ENCODE measurements around the gene GSN.
A peak's percentile ranks its signal among the peaks of the same experiment; 100 is the strongest.

GSN gene

DNA sequence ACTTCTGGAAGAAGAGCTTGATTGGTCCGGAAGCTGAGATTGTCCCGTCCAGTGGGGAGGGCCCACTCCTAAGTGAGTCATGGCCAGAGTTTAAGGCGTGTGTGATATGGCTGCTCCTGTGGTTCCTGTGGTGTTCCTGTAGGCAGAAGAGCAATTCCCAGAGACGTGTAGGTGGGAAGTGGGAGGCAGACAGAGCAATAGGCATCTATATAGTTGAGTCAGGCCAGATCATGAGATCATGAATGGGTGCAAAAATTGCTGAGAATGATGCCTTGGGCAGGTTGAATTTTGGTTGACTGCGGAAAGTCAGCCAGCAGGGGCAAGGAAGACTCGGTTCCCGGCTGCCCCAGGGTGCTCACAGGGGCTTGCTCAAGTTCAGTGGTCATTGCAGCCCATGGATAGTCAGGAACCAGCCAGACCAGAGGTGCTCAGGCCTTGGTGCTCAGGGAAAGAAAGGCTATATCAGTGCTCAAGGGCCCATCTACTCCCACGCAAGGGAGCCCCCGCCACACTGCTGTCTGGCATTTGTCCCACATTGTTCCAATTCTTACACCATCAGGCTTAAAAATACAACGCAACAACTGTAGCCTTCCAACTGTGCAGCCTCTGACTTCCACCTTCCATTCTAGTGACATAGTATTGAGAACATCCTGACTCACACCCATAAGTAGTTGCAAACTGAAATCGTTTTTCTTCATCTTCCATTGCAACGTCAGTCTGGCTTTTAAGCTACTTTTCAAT is 21.0 kb upstream of the GSN start:
- DNase-seq = no peak

DNA sequence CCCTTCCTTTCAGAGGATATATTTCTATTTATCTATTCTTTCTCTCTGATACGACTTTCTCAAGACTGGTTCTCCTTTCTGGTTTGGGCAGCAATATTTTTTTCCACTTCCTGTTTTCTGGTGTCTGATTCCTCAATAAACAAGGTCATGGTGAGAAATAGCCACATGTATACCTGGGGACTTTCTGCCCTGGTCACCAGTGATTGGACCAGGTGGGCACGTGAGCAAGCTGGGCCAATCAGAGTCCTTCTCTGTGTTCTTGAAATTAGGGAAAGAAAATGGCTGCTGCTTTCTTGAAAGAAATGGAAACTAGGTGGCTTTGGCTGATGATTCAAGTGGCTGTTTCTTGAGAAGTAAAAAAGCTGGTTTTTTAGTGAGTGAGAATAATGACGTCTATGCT is 18.4 kb upstream of the GSN start:
- no peak for DNase-seq

DNA sequence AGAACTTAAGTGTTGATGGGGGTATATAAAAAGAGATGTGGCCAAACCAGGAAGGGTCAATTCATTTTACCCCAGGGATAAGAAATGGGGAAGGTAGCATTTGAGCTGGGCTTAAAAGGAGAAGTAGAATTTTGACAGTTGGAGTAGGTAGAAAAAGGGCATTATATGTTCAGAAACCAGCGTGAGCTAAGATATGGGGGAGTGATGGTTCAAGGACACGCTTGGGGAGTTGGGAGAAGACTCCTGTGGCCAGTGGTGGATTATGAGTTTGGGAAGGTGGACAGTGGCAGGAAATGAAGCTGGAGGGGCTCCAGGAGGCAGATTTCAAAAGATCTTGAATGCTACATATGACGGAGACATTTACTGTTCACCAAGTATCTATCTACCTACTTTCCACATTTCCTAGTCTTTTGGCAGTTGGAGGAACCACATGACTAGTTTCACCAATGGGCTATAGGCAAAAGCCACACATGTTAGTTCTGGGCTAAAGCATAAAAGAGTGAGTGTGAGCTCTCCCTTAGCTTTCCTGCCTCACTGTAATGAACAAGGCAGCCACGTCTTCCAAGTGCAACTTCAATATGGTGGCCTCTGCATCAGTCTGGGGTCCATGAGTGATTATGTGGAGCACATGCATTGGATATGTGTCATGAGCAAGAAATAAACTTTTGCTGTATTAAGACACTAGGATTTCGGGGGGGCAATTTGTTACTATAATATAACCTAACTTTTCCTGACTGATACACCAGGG is 15.7 kb upstream of the GSN start:
- no peak for DNase-seq

DNA sequence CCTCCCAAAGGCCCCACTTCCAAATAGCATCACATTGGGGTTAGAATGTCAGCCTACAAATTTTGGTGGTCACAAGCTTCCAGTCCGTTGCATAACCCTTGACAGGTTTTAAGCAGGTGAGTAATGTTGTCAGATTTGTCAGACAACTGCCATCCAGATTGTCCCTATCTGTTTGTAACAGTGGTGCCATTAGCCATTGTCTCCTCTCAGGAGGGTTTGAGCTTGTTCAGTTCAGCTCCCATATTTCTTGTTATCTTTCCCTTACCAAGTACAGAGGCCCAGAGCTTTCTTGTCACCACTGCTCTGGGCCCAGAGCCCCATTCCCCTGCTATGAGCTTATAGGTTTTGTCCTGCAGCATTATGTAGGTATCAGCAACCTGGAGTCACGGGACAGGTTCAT is 14.8 kb upstream of the GSN start:
- DNase-seq = no peak

DNA sequence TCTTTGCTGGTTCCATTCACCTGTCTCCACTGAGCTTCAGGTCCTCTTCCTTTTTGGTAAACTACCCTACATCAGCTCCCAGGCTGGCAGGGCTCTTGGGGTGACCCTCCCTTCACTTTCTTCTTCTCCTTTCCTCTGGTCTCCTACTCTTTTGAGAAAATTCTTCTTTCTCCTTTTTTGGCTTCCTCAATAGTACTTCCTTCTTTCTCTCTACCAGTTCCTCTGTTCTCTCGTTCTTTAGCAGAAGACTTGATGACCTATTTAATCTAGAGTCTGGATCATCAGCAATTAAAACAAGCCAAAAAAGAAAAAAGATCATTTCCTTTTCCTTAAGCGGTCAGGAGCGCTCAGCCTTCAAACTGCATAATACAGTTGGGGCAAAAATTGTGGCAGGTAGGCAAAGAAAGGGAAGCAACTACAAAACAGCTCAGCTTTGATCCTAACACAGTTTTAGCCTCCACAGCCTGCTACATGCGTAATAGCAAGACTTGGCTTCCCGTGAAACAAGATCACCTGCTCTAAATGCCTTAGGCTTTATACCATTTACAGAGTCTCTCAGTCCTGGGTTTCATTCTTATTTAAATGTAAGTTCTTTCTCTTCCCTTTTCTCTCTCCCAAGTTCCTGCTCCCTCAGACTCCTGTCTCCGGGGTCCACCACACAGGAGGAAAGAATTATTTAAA is 14.0 kb upstream of the GSN start:
- DNase-seq = no peak

DNA sequence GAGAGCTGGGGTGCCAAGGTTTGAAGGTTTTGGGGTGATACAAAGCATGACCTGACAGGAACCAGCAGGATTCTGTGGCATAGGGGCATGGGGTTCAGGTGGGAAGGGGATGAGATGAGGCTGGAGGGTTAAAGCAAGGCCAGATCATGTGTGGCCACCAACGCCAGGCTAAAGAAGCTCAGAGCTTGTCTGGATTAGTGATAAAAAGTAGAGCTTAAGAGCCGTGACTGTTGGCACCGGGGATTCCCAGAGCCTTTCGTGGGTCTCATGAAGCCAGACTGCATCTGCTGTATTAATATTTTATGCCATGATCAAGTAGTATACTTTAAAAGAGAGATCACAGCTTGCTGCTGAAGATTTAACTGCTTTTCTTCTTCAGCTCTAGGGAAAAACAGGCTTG is 8.5 kb upstream of the GSN start:
- DNase-seq = no peak

DNA sequence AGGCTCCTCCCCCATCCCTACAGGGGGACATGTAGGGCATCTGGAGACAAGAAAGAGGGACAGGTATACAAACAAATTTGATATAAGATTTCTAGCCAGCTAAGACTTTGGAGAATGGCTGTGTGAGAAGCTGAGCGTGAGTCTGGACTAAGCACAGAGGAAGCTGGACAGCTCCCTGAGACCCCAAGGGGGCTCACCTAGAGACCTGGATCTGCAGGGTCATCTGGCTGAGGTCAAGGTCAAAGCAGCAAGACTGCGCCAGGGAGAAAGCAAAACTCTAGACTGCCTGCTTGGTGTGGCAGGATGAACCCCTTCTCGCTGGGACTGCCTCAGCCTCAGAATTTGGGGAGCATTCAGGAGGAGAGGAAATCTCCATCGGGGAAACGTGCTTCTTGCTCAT is 8.0 kb upstream of the GSN start:
- DNase-seq = no peak

DNA sequence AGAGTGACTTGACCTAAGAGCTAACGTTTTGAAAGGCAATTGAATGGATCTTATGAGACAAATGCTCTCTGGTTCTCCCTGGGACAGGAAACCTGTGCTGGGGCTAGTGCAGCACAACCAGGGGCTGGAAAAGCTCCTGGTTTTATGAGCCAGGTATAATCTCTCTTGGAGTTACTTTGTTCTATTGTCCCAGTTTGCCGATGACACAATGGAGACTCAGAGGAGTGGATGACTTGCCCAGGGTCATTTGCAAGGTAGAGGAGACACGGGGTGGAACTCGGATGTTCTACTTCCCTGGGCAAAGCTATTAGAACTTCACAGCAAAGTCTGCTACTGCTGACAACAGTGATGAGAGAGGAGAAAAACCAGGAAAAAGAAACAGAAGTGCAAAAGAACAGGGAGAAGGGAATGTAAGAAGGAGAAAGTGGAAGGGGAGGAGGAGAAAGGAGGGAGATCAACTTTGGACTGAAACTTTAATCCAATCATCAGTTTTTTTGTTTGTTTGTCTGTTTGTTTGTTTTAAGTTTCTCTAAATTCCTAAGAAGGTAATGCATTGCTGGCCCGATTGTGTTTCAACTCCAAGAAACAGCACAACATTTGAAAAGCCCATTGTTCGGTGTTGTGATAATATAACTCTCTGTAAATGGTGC is 7.4 kb upstream of the GSN start:
- no peak for DNase-seq

DNA sequence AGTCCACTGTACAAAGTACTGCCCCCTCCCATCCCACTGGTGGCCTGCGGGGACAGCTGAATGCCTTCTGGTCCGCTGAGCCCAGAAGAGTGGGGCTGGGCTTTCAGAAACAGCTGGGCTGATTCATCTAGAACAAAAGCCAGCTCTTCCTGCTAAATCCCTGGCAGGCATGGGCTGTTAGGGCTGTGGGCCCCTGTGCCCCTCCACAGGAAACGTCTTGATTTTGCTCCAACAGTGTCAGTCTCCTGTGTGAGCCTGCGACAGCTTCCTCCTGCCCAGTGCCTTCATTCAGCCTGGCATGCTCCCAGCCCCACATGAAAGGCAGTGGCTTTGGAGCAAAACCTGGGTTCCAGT is 6.9 kb upstream of the GSN start:
- peak; percentile 76 for DNase-seq

DNA sequence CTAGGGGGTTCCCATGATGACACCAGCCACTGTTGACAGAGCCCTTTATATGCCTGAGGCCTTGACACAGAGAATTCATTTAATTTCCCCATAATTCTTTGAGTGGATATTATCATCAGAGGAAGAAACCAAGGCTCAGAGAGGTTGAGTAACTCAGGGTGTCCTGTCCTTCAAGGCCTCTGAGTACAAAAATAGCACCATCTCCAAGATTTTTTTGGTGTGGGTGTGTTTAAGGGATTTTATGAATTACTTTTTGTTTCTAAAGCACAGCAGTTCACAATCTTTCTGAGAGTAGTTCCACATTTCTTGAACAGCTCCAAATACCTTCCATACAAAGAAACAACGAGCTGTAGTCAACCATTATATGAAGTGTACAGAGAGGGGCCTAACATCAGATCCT is 6.2 kb upstream of the GSN start:
- no peak for DNase-seq

DNA sequence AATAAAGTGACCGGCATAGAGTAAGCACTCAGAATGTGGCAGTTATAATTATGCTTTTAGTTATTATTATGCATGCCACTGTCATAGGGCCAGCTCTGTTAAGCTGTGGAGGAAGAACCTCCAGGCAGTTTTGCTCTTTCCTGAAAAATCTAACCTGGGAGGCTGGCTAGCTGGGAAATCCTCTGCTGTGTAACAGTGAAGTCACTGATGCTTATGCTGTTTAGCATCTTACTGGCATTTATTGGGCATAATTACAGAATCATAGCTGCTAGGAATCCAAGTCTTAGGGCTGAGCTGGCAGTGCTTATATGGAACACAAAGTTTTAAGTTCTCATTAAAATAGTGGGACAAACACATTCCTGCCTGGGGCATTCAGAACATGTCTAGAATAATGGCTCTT is 5.5 kb upstream of the GSN start:
- DNase-seq = no peak

DNA sequence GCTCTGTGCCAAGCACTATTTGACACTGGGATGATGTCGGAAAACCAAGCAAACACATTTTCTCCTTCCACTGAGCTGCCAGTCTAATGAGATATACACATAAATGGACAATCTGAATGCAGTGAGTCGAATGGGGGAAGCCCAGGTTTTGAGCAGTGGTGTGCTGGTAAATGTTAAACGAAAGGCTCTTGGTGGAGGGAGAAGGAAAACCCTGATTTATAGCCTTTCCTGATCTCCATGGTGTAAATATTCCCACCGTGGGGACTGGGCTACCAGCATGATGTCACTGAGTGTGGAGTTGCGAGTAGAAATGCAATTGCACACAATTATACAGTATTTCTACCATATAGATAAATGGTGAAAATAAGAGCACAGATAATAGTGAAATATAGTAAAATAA is 5.0 kb upstream of the GSN start:
- no peak for DNase-seq

DNA sequence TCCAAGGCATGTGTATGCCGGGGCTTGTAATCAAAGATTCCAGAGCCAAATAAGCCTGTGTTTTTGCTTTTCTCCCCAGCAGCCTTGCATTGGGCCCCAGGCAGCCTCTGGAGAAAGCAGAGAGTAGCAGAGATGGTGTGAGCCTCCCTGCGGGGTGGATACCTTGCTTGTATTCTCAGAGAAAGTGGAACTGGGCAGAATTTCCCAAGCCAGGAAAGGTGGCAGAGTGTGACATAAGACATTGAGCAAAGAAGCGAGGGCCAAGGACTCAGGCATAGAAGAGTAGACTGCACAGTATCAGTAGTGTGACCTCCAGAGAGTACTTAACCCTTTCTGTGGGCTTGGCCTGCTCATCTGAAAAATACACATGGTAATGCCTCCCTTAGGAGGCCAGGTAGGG is 1.6 kb upstream of the GSN start:
- no peak for DNase-seq

DNA sequence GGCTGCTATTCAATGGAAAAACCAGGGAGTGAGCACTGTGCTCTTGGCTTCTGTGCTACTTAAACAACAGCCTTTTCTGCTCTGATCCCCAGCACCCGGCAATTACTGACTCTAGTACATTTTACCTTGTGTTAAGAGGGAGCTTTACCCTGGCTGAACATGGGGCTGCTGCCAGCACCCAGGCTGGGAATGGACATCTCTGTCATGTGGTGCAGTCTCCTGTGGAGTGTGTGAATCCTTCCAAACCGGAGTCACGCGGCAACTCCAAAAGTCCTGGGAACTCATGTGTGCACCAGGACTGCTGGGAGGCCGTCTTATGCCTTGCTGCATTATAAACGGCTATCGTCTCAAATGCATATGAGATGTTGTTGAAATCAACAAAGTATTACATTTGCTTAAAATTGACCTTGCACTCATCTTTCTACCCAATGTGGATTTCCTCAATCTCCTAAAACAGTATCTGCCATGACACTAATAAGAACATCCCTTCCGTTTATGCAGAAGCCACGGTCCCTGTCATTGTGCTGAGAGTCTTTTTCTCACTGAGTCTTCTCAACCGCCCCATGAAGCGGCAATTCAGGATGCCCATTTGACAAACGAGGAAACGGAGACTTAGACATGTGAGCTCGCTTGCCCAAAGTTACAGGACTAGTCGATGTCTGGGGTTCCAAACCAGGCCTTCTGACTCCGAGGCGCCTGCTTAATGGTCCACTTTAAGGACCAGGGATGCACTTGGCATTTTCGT is 884 bp upstream of the GSN start:
- no peak for DNase-seq

DNA sequence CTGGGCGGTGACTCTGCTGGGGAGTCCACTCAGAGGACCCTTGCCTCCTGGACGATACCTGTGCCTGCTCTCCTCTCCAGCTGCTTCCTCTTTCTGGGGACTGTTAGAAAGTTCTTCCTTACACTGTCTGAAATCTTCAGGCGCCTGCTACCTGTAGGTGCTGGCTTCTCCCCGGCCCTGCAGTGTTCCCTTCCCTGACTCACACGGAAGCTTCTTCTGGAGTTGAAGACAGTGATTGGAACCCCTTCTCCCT is 562 bp downstream of the GSN start:
- no peak for DNase-seq

DNA sequence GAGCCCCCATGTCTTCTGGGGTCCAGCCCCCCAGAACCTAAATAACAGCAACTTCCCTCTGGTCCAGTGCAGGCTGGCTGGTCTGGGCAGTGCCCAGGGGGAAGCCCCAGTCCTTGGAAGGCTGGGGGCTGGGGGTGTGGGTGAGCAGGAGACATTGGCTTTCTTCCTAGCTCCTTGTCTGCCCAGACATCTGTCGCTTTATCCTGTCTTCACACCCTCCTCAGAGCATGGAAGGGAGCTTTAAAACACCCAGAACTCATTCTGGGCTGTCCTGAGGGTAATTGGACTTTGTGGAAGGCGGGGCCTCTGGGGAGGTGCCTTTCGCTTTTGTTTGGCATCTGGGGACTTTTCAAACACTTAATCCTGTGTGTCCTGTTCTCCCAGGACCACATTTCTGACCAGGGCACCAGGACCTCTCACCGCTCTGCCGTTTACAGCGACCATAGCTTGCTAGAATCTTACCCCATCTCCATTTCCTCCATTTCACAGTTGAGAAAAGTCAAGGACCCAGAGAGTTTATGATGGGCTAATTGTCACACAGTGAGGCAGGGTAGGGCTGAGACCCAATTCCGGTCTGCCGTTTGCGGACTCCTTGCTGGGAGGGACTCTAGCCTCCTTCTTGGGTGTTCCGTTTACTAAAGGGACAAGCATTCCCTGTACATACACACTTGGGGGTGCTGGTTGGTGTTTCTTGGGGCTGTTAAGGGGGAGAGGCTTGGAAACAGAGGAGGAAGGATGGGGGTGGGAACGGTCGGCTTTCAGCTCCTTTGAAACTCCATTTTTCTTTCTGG is 1.1 kb downstream of the GSN start:
- no peak for DNase-seq

DNA sequence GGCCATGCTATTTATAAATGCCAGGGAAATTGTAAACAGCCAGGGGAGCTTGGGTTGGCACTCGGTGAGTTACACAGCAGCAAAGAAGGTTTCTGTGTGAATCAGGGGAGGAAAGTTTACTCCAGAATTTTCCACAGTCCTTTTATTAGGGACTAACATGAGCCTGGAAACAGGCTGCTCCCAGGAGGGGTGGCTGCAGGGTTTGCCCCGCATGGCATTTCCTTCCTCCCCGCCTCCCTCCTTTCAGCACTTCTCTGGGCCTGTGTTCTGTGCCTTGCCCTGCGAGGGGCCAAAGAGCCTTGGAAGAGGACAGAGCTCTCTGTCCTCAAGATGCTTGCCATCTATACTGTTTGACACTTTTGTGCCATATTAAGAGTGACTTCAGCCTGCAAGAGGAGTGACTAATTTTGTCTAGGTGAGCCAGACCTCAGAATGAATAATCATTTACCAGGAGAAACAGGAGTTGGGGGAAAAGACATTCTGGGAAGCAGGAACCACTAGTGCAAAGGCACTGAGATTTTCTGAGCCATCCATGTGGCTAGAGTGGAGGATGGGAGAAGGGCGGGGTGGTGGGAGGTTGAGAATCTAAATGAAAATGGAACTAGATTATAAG is 1.8 kb downstream of the GSN start:
- no peak for DNase-seq

DNA sequence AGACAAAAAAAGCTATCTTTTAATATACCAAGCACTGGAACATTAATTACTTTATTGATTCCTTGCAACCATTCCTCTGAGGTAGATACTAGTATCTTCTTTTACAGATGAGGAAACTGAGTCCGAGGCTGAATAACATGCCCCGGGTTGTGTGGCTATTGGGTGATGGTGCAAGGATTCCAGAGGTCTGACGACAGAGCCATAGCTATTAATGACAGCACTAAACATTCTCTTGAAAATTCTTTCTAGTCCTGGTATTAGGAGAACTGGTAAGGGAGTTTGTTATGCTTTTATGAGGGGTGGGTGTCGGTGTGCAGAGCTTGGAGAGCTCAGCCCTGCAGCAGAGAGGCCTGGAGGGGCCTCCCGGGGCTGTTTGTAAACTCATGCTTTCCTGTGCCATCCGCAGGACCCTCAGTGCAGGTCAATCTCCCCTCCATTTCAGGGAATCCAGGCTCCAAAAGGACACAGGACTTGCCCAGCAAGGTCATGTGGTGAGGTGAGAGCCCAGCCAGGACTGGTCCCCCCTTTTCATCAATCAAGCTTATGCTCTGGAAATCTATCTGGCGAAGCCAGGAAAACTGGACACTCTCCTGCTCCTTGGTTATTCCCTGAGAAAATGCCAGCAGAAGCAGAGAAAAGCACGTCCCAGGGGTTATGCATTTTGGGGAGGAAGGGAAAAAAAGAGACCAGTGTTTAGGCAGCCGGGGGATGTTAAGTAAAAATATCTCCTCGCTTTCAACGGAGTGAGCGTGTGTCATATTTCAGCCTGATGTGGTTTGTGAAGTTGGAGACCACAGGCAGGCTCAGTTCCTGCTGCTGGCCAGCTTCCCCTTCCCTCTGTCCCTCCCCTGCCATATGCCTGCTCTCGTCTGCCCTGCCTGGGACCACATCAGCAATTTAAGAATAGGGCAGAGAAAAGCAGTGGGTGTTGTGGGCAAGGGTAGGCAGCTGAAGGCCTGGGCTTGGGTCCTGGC is 3.7 kb downstream of the GSN start:
- no peak for DNase-seq

DNA sequence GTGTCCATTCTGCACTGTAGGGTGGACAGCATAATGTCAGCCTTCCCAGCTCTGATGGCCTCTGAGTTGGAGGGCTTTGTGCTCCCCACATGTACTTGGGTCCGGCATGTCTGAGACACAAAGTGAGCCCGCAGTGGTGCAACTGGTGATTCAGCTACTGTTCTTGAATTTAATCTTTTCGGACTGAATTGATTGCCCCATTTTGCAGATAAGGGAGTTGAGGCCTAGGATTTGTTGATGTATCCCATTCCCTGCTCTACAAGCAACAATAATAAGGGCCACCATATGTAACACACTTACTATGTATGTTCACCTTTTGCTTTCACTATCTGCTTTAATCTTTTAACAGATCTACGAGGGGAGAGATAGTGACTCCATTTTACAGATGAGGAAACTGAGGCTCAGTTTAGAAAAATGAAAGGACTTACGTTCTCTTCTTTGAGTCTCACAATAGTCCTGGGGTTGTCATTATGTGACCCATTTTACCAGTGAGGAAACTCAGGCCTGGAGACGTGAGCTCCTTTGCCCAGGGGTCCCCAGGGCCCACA is 4.5 kb downstream of the GSN start:
- no peak for DNase-seq

DNA sequence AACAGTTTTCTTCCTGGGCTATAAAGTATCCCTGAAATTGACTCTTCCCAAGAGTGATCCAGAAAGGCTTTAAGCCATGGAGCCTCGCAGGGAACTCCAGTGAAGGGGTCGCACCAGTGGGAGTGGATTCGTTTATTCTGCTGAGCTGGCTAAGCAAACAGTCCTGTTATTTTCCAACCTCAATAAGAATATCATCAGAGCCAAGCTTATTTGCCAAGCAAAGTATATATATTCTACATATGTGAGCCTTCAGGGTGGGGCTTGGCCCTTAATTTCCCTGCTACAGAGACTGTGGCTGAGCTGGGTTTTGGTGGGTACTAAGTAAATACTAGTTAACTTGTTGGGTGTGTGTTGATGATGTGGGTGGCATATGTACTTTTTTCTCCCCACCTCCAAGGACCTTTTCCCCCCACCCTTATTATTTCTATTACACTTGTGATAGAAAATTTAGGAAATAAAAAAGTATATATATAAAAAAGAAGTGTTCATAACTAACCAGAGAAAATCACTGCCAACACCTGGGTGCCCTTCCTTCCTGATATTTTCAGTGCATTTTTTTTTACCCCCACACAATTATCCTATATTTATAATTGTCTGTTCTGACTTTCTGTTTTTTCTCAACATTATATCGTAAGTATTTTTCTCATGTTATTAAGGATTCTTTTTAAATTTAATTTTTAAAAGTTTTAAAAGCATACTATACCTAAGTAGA is 5.3 kb downstream of the GSN start:
- no peak for DNase-seq

All from NCI-H345 (cell line).